ENCODE data around the gene KRT72.

GRCh38 chr12:52564582-52564981, 36.7 kb downstream of the KRT72 start:
- no peak for TF ChIP-seq CTCF (IDR thresholded peaks at IDR 0.05; ENCODE audit: low read depth, low read length, poor library complexity, severe bottlenecking)
- TF ChIP-seq EZH2phosphoT487 (IDR thresholded peaks at IDR 0.05; ENCODE audit: borderline replicate concordance, low read length): no peak

Measured in DOHH2 (cell line).